GM23338 (cell line): ENCODE results near the gene PHLDB1. TPM values are rescaled to one million over a fixed set of nuclear protein-coding genes. Genes with fewer than 3 reads are reported as not detected.

ENCODE experiments used
- ATAC-seq: fragments of 200-7000 bp; cut with Tn5 transposase; 3 replicates; pipeline ENCODE4 v1.9.1; 2020
- DNase-seq: peaks from one replicate; pipeline ENCODE4 v3.0.0-alpha.2; 2015; ENCODE audit warnings: low spot score
- H2AFZ ChIP-seq: fragments of 200-600 bp; sonication (generic); 2 replicates; pipeline ENCODE4 v1.8.0; 2016; ENCODE audit warnings: antibody characterized with exemption, mild to moderate bottlenecking, moderate library complexity
- H3F3A ChIP-seq: fragments of 200-600 bp; sonication (generic); replicated peaks from 2 replicates; pipeline ENCODE4 v1.8.0; 2017; ENCODE audit warnings: antibody characterized with exemption, mixed run types, low read depth
- H3K27ac ChIP-seq: fragments of 200-600 bp; sonication (generic); 2 replicates; pipeline ENCODE4 v1.6.1; 2016; ENCODE audit warnings: low read depth
- H3K27me3 ChIP-seq: fragments of 200-600 bp; sonication (generic); 2 replicates; pipeline ENCODE4 v1.8.0; 2016; ENCODE audit warnings: mild to moderate bottlenecking, mixed run types, moderate library complexity; ENCODE audit not compliant: insufficient read depth
- H3K36me3 ChIP-seq: fragments of 200-600 bp; sonication (generic); 2 replicates; pipeline ENCODE4 v1.8.0; 2016; ENCODE audit warnings: mild to moderate bottlenecking; ENCODE audit not compliant: insufficient read depth
- H3K4me1 ChIP-seq: fragments of 200-600 bp; sonication (generic); 2 replicates; pipeline ENCODE4 v1.8.0; 2016; ENCODE audit warnings: mild to moderate bottlenecking, moderate library complexity; ENCODE audit not compliant: insufficient read depth
- H3K4me2 ChIP-seq: fragments of 200-600 bp; sonication (generic); 2 replicates; pipeline ENCODE4 v1.7.1; 2017; ENCODE audit warnings: mixed run types
- H3K4me3 ChIP-seq: fragments of 200-600 bp; sonication (generic); 2 replicates; pipeline ENCODE4 v1.6.1; 2016; ENCODE audit warnings: mixed run types
- H3K79me2 ChIP-seq: fragments of 200-600 bp; sonication (generic); replicated peaks from 2 replicates; pipeline ENCODE4 v1.8.0; 2017; ENCODE audit warnings: mild to moderate bottlenecking; ENCODE audit not compliant: insufficient read depth
- H3K9me2 ChIP-seq: fragments of 200-600 bp; sonication (generic); 2 replicates; pipeline ENCODE4 v1.8.0; 2017; ENCODE audit not compliant: insufficient read depth
- H4K20me1 ChIP-seq: fragments of 200-600 bp; sonication (generic); replicated peaks from 2 replicates; pipeline ENCODE4 v1.8.0; 2017; ENCODE audit warnings: mild to moderate bottlenecking; ENCODE audit not compliant: insufficient read depth
- H3K27ac Mint-ChIP-seq: 2 replicates; pipeline ENCODE4 v1.8.0; 2020; ENCODE audit warnings: inconsistent platforms, mild to moderate bottlenecking, moderate library complexity, mixed read lengths
- H3K27me3 Mint-ChIP-seq: 3 replicates; pipeline ENCODE4 v1.8.0; 2022; ENCODE audit warnings: low read depth, mild to moderate bottlenecking, moderate library complexity, mixed read lengths, inconsistent platforms; ENCODE audit not compliant: insufficient read depth, poor library complexity
- H3K36me3 Mint-ChIP-seq: 3 replicates; pipeline ENCODE4 v1.8.0; 2021; ENCODE audit warnings: low read depth, mild to moderate bottlenecking, inconsistent platforms, moderate library complexity, mixed read lengths
- H3K4me1 Mint-ChIP-seq: 3 replicates; pipeline ENCODE4 v1.8.0; 2020; ENCODE audit warnings: mild to moderate bottlenecking, inconsistent platforms, mixed read lengths
- H3K4me3 Mint-ChIP-seq: 3 replicates; pipeline ENCODE4 v1.8.0; 2021; ENCODE audit warnings: moderate library complexity, mild to moderate bottlenecking, inconsistent platforms, mixed read lengths
- H3K9me3 Mint-ChIP-seq: 3 replicates; pipeline ENCODE4 v1.8.0; 2020; ENCODE audit warnings: moderate library complexity, mild to moderate bottlenecking, inconsistent platforms, mixed read lengths
- EZH2 ChIP-seq: fragments of 200-600 bp; sonication (generic); IDR thresholded peaks from one replicate; pipeline ENCODE4 v1.8.0; 2017; ENCODE audit warnings: antibody characterized with exemption, mild to moderate bottlenecking, low read depth; ENCODE audit not compliant: unreplicated experiment
- REST ChIP-seq: IDR thresholded peaks from one replicate; pipeline ENCODE4 v1.6.1; 2018; ENCODE audit warnings: antibody characterized with exemption; ENCODE audit not compliant: unreplicated experiment
- STAT1 ChIP-seq: IDR thresholded peaks from one replicate; pipeline ENCODE4 v1.6.1; 2016; ENCODE audit warnings: antibody characterized with exemption; ENCODE audit not compliant: unreplicated experiment
- ZNF331 ChIP-seq: fragments of 250-450 bp; sonication (Bioruptor Pico); IDR thresholded peaks from 2 replicates; pipeline ENCODE4 v1.5.0; 2020; ENCODE audit warnings: low read depth, mild to moderate bottlenecking, moderate library complexity
- polyA plus RNA-seq: library from polyadenylated mRNA; unstranded; fragments of >200 nt; fragmentation: Nextera tagmentation; extraction: Ambion mirVana; gene quantifications from 2 replicates; pipeline ENCODE4 v1.2.1, GENCODE V29; 2016
- total RNA-seq: library from RNA; depleted of rRNA; stranded (reverse); fragments of >200 nt; shearing (Covaris generic); gene quantifications from 2 replicates; pipeline ENCODE4 v1.2.3, GENCODE V29; 2014
- TF ChIP-seq, protein P1 (sequence below): IDR thresholded peaks from 2 replicates; pipeline ENCODE4 v1.6.1; 2016; ENCODE audit warnings: antibody characterized with exemption
- TF ChIP-seq, protein P2 (sequence below): fragments of 250-450 bp; sonication (Bioruptor Pico); IDR thresholded peaks from 2 replicates; pipeline ENCODE4 v1.5.0; 2020; ENCODE audit warnings: mild to moderate bottlenecking, moderate library complexity

PHLDB1 gene
- total and polyA plus RNA-seq, 2 experiments from 2014 or later: 46.0 to 85.2 TPM

GRCh38 chr11:118596224-118597146, 10.9 kb upstream of the PHLDB1 start:
- no peak overlapping the region for H2AFZ ChIP-seq
- ATAC-seq: no peak
- DNase-seq: no peak
- Mint-ChIP-seq H3K36me3 (peaks cover 77% of the 10 kb centered on the region), H3K9me3 (no peaks in the 10 kb centered on the region), H3K27ac (no peak overlapping the region), H3K27me3 (no peaks in the 10 kb centered on the region), H3K4me1 (no peaks in the 10 kb centered on the region), H3K4me3 (no peak overlapping the region)
- H3K4me2 ChIP-seq: no peak overlapping the region
- H3F3A ChIP-seq: peaks cover 6% of the 10 kb centered on the region; the same call in 1 of the 2 replicates
- H3K9me2 ChIP-seq: no peaks in the 10 kb centered on the region
- no peak overlapping the region for H3K4me3 ChIP-seq
- H3K79me2 ChIP-seq: no peaks in the 10 kb centered on the region
- TF ChIP-seq EZH2 (no peak), ZNF331 (CRISPR knock-in tag) (no peak), STAT1 (no peak), REST (no peak)
- TF ChIP-seq, protein P1, sequence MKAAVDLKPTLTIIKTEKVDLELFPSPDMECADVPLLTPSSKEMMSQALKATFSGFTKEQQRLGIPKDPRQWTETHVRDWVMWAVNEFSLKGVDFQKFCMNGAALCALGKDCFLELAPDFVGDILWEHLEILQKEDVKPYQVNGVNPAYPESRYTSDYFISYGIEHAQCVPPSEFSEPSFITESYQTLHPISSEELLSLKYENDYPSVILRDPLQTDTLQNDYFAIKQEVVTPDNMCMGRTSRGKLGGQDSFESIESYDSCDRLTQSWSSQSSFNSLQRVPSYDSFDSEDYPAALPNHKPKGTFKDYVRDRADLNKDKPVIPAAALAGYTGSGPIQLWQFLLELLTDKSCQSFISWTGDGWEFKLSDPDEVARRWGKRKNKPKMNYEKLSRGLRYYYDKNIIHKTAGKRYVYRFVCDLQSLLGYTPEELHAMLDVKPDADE: no peak
- TF ChIP-seq, protein P2, sequence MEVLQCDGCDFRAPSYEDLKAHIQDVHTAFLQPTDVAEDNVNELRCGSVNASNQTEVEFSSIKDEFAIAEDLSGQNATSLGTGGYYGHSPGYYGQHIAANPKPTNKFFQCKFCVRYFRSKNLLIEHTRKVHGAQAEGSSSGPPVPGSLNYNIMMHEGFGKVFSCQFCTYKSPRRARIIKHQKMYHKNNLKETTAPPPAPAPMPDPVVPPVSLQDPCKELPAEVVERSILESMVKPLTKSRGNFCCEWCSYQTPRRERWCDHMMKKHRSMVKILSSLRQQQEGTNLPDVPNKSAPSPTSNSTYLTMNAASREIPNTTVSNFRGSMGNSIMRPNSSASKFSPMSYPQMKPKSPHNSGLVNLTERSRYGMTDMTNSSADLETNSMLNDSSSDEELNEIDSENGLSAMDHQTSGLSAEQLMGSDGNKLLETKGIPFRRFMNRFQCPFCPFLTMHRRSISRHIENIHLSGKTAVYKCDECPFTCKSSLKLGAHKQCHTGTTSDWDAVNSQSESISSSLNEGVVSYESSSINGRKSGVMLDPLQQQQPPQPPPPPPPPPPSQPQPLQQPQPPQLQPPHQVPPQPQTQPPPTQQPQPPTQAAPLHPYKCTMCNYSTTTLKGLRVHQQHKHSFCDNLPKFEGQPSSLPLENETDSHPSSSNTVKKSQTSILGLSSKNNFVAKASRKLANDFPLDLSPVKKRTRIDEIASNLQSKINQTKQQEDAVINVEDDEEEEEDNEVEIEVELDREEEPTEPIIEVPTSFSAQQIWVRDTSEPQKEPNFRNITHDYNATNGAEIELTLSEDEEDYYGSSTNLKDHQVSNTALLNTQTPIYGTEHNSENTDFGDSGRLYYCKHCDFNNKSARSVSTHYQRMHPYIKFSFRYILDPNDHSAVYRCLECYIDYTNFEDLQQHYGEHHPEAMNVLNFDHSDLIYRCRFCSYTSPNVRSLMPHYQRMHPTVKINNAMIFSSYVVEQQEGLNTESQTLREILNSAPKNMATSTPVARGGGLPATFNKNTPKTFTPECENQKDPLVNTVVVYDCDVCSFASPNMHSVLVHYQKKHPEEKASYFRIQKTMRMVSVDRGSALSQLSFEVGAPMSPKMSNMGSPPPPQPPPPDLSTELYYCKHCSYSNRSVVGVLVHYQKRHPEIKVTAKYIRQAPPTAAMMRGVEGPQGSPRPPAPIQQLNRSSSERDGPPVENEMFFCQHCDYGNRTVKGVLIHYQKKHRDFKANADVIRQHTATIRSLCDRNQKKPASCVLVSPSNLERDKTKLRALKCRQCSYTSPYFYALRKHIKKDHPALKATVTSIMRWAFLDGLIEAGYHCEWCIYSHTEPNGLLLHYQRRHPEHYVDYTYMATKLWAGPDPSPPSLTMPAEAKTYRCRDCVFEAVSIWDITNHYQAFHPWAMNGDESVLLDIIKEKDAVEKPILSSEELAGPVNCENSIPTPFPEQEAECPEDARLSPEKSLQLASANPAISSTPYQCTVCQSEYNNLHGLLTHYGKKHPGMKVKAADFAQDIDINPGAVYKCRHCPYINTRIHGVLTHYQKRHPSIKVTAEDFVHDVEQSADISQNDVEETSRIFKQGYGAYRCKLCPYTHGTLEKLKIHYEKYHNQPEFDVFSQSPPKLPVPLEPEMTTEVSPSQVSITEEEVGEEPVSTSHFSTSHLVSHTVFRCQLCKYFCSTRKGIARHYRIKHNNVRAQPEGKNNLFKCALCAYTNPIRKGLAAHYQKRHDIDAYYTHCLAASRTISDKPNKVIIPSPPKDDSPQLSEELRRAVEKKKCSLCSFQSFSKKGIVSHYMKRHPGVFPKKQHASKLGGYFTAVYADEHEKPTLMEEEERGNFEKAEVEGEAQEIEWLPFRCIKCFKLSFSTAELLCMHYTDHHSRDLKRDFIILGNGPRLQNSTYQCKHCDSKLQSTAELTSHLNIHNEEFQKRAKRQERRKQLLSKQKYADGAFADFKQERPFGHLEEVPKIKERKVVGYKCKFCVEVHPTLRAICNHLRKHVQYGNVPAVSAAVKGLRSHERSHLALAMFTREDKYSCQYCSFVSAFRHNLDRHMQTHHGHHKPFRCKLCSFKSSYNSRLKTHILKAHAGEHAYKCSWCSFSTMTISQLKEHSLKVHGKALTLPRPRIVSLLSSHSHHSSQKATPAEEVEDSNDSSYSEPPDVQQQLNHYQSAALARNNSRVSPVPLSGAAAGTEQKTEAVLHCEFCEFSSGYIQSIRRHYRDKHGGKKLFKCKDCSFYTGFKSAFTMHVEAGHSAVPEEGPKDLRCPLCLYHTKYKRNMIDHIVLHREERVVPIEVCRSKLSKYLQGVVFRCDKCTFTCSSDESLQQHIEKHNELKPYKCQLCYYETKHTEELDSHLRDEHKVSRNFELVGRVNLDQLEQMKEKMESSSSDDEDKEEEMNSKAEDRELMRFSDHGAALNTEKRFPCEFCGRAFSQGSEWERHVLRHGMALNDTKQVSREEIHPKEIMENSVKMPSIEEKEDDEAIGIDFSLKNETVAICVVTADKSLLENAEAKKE (CRISPR knock-in tag): no peak
- no peaks in the 10 kb centered on the region for H3K4me1 ChIP-seq
- peaks cover 61% of the 10 kb centered on the region for H3K36me3 ChIP-seq
- H3K27me3 ChIP-seq: no peaks in the 10 kb centered on the region
- H4K20me1 ChIP-seq: peaks cover 18% of the 10 kb centered on the region
- H3K27ac ChIP-seq: no peak overlapping the region
